PFSK-1 (cell line): ENCODE results near the gene SULF2.

ENCODE experiments used
- FOXP2 ChIP-seq: optimal IDR thresholded peaks from 2 replicates; pipeline ENCODE3; 2011; ENCODE audit warnings: borderline replicate concordance, control low read depth, inconsistent platforms; ENCODE audit not compliant: insufficient read depth; ENCODE audit errors: extremely low read length, extremely low read depth
- POLR2AphosphoS5 ChIP-seq: IDR thresholded peaks from 2 replicates; pipeline ENCODE4 v1.6.1; 2012; ENCODE audit warnings: low read depth, mild to moderate bottlenecking, control low read depth, low read length, moderate library complexity
- SIN3A ChIP-seq: IDR thresholded peaks from 2 replicates; pipeline ENCODE4 v1.6.1; 2012; ENCODE audit warnings: mild to moderate bottlenecking, low read length, moderate library complexity, borderline replicate concordance; ENCODE audit not compliant: insufficient read depth
- TAF1 ChIP-seq: IDR thresholded peaks from 2 replicates; pipeline ENCODE4 v1.6.1; 2012; ENCODE audit warnings: low read length, control low read depth, borderline replicate concordance; ENCODE audit not compliant: insufficient read depth
- TF ChIP-seq, protein P1 (sequence below), 2 experiments: IDR thresholded peaks; 2 replicates each; pipeline versions ENCODE4 v1.6.1 to v1.8.0; 2011 to 2012; ENCODE audit warnings: low read depth in 2 of 2, low read length in 2 of 2, control low read depth in 1 of 2, inconsistent platforms in 1 of 2, mild to moderate bottlenecking in 1 of 2, moderate library complexity in 1 of 2; ENCODE audit not compliant: insufficient read depth in 1 of 2

- TF ChIP-seq POLR2AphosphoS5: no peak
- no peak for TF ChIP-seq TAF1
- no peak for TF ChIP-seq SIN3A
- TF ChIP-seq, protein P1, sequence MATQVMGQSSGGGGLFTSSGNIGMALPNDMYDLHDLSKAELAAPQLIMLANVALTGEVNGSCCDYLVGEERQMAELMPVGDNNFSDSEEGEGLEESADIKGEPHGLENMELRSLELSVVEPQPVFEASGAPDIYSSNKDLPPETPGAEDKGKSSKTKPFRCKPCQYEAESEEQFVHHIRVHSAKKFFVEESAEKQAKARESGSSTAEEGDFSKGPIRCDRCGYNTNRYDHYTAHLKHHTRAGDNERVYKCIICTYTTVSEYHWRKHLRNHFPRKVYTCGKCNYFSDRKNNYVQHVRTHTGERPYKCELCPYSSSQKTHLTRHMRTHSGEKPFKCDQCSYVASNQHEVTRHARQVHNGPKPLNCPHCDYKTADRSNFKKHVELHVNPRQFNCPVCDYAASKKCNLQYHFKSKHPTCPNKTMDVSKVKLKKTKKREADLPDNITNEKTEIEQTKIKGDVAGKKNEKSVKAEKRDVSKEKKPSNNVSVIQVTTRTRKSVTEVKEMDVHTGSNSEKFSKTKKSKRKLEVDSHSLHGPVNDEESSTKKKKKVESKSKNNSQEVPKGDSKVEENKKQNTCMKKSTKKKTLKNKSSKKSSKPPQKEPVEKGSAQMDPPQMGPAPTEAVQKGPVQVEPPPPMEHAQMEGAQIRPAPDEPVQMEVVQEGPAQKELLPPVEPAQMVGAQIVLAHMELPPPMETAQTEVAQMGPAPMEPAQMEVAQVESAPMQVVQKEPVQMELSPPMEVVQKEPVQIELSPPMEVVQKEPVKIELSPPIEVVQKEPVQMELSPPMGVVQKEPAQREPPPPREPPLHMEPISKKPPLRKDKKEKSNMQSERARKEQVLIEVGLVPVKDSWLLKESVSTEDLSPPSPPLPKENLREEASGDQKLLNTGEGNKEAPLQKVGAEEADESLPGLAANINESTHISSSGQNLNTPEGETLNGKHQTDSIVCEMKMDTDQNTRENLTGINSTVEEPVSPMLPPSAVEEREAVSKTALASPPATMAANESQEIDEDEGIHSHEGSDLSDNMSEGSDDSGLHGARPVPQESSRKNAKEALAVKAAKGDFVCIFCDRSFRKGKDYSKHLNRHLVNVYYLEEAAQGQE (IDR thresholded peaks at IDR 0.05; ENCODE audit: insufficient read depth in 1 of 2, low read depth in 2 of 2, low read length in 2 of 2): no peak
- TF ChIP-seq FOXP2: no peak
Measured at GRCh38 chr20:47799116-47799715, 13.9 kb upstream of the SULF2 start.
